ENCODE measurements around the gene MAGEA8.
"Not testable (repeated sequence)": the region's sequence is repeated elsewhere in the genome, so short reads cannot be mapped to it uniquely, and the experiment has no call there.

Gene MAGEA8

GRCh38 chrX:149909324-149910177 lies 28.6 kb downstream of the MAGEA8 start:
- no peak for DNase-seq (ENCODE audit: low read depth, low spot score)
- ChIA-PET CTCF (no interaction called here), POLR2A (no interaction called here)
- TF ChIP-seq CTCF (IDR thresholded peaks at IDR 0.05; ENCODE audit: insufficient read depth, low read length, missing control alignments) = no peak
- no peak overlapping the region for H3K4me3 ChIP-seq (ENCODE audit: low read depth, low read length)

- H3K4me3 ChIP-seq (ENCODE audit: low read depth, low read length) = no peak overlapping the region
- ChIA-PET CTCF (no interaction called here), POLR2A (no interaction called here)
- DNase-seq (ENCODE audit: low read depth, low spot score) = no peak
- TF ChIP-seq CTCF (IDR thresholded peaks at IDR 0.05; ENCODE audit: insufficient read depth, low read length, missing control alignments) = no peak
These were observed 29.3 kb downstream of the MAGEA8 start for GRCh38 chrX:149910178-149910695.

GRCh38 chrX:149916745-149917392 lies 35.9 kb downstream of the MAGEA8 start:
- no peak for DNase-seq (ENCODE audit: low read depth, low spot score)
- CTCF ChIA-PET = interaction anchor here (1.3 kb wide), 1 partner anchor 21 kb away, joined by 6 read pairs; the partner anchor contains the start of gene EOLA2
- no peak overlapping the region for H3K4me3 ChIP-seq (ENCODE audit: low read depth, low read length)
- TF ChIP-seq CTCF (IDR thresholded peaks at IDR 0.05; ENCODE audit: insufficient read depth, low read length, missing control alignments) = no peak
- POLR2A ChIA-PET = no interaction called here

- POLR2A ChIA-PET, CTCF ChIA-PET: not testable (repeated sequence)
These were observed 42.9 kb downstream of the MAGEA8 start for GRCh38 chrX:149923836-149924235.

GRCh38 chrX:149924434-149924833 lies 43.5 kb downstream of the MAGEA8 start:
- DNase-seq (ENCODE audit: low read depth, low spot score); CTCF ChIA-PET; POLR2A ChIA-PET; H3K4me3 ChIP-seq (ENCODE audit: low read depth, low read length): not testable (repeated sequence)

More at GRCh38 chrX:149923836-149924235, 42.9 kb downstream of the MAGEA8 start:
- not testable (repeated sequence) for DNase-seq (ENCODE audit: low read depth, low spot score); H3K4me3 ChIP-seq (ENCODE audit: low read depth, low read length)

GRCh38 chrX:149927245-149927963 lies 46.4 kb downstream of the MAGEA8 start:
- H3K4me3 ChIP-seq (ENCODE audit: low read depth, low read length); POLR2A ChIA-PET; DNase-seq (ENCODE audit: low read depth, low spot score); CTCF ChIA-PET: not testable (repeated sequence)

GRCh38 chrX:149927964-149928258 lies 46.9 kb downstream of the MAGEA8 start:
- H3K4me3 ChIP-seq (ENCODE audit: low read depth, low read length); POLR2A ChIA-PET; CTCF ChIA-PET; DNase-seq (ENCODE audit: low read depth, low spot score): not testable (repeated sequence)

GRCh38 chrX:149928635-149929034 lies 47.7 kb downstream of the MAGEA8 start:
- DNase-seq (ENCODE audit: low read depth, low spot score); H3K4me3 ChIP-seq (ENCODE audit: low read depth, low read length); POLR2A ChIA-PET; CTCF ChIA-PET: not testable (repeated sequence)

- POLR2A ChIA-PET; H3K4me3 ChIP-seq (ENCODE audit: low read depth, low read length); CTCF ChIA-PET; DNase-seq (ENCODE audit: low read depth, low spot score): not testable (repeated sequence)
These were observed 48.4 kb downstream of the MAGEA8 start, which contains the start of gene HSFX4 for GRCh38 chrX:149929400-149929799. Gene HSFX4, plus strand, starts transcription at chrX:149929573. Its CDS starts 72 bp downstream, at chrX:149929645.

- CTCF ChIA-PET; DNase-seq (ENCODE audit: low read depth, low spot score); POLR2A ChIA-PET; H3K4me3 ChIP-seq (ENCODE audit: low read depth, low read length): not testable (repeated sequence)
These were observed 50.4 kb downstream of the MAGEA8 start for GRCh38 chrX:149931355-149931754.

- H3K4me3 ChIP-seq (ENCODE audit: low read depth, low read length); POLR2A ChIA-PET; CTCF ChIA-PET; DNase-seq (ENCODE audit: low read depth, low spot score): not testable (repeated sequence)
These were observed 51.2 kb downstream of the MAGEA8 start for GRCh38 chrX:149932150-149932549.

- POLR2A ChIA-PET; H3K4me3 ChIP-seq (ENCODE audit: low read depth, low read length); DNase-seq (ENCODE audit: low read depth, low spot score); CTCF ChIA-PET: not testable (repeated sequence)
These were observed 52.0 kb downstream of the MAGEA8 start for GRCh38 chrX:149932970-149933369.

GRCh38 chrX:149933547-149933946 lies 52.6 kb downstream of the MAGEA8 start:
- CTCF ChIA-PET; POLR2A ChIA-PET; DNase-seq (ENCODE audit: low read depth, low spot score); H3K4me3 ChIP-seq (ENCODE audit: low read depth, low read length): not testable (repeated sequence)

Measured in AG04449 (cell line).